Caki2 (cell line): ENCODE data around the gene IPP. TPM values are rescaled to one million over a fixed set of nuclear protein-coding genes. Genes with fewer than 3 reads are reported as not detected.
"Not testable (repeated sequence)": the region's sequence is repeated elsewhere in the genome, so short reads cannot be mapped to it uniquely, and the experiment has no call there.

ENCODE experiments used
- DNase-seq: peaks from one replicate; pipeline ENCODE4 v3.0.0-alpha.2; 2015; ENCODE audit warnings: low read depth
- in situ Hi-C: cut with HindIII; loops from 2 replicates; pipeline ENCODE4 v1.10.0; 2016; ENCODE audit warnings: low sequenced_read_pairs, low pct_unique_long_range_greater_than_20kb, mixed read lengths
- total RNA-seq: library from RNA; depleted of rRNA; stranded (reverse); fragments of >200 nt; shearing (Covaris generic); gene quantifications from 2 replicates; pipeline ENCODE4 v1.2.3, GENCODE V29; 2014; ENCODE audit warnings: low replicate concordance

Gene IPP
- total RNA-seq, 1 experiment from 2014 or later = 5.1 TPM

DNA sequence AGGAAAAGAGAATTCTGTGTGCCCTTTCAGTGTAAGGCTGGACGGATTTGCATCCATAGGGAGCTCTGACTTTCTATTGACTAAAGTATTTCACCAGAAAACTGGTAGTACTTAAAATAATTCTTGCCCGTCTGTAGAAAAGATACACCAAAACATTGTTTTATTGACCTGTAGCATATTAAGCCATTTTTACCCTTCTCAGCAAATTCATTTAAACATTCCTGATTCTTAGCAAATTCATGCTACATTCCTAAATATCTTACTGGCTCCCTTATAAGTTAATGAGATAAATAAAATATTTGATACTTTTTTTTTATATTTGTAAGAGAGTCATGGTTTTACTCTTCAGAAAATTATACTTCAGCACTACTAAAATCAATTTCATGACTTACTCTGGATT is 1.6 kb upstream of the IPP start:
- in situ Hi-C loops = no loop called here
- no peak for DNase-seq

GRCh38 chr1:45751039-45751838 is 786 bp upstream of the IPP start:
- DNase-seq, in situ Hi-C loops: not testable (repeated sequence)

GRCh38 chr1:45746922-45747321 is 3.5 kb downstream of the IPP start:
- in situ Hi-C loops = no loop called here
- DNase-seq = no peak

DNA sequence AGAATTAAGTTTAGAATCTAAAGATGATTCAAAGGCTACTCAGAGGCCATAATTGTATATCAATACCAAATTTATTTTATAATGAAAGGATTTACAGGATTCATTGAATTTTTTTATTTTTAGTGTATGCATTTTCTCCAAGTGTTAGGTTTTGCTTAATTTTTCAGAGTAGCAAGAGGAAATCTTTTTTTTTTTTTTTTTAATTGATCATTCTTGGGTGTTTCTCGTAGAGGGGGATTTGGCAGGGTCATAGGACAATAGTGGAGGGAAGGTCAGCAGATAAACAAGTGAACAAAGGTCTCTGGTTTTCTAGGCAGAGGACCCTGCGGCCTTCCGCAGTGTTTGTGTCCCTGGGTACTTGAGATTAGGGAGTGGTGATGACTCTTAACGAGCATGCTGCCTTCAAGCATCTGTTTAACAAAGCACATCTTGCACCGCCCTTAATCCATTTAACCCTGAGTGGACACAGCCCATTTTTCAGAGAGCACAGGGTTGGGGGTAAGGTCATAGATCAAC is 10.8 kb downstream of the IPP start:
- in situ Hi-C loops, DNase-seq: not testable (repeated sequence)

DNA sequence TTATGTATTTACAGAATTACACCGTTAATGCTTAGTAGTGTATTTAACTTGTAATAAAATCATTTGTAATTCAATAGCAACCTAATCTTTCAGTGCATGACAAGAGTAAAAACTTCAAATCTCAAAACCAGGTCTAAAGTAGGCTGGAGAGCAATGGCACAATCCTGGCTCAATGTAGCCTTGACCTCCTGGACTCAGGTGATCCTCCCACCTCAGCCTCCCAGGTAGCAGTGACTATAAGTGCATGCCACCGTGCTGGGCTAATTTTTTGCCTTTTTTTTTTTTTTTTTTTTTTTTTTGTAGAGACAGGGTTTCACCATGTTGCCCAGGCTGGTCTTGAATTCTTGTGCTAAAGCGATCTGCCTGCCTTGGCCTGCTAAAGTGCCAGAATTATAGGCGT is 11.3 kb downstream of the IPP start:
- DNase-seq = no peak
- in situ Hi-C loops = no loop called here

GRCh38 chr1:45730780-45731319 is 19.6 kb downstream of the IPP start:
- in situ Hi-C loops = no loop called here
- no peak for DNase-seq

DNA sequence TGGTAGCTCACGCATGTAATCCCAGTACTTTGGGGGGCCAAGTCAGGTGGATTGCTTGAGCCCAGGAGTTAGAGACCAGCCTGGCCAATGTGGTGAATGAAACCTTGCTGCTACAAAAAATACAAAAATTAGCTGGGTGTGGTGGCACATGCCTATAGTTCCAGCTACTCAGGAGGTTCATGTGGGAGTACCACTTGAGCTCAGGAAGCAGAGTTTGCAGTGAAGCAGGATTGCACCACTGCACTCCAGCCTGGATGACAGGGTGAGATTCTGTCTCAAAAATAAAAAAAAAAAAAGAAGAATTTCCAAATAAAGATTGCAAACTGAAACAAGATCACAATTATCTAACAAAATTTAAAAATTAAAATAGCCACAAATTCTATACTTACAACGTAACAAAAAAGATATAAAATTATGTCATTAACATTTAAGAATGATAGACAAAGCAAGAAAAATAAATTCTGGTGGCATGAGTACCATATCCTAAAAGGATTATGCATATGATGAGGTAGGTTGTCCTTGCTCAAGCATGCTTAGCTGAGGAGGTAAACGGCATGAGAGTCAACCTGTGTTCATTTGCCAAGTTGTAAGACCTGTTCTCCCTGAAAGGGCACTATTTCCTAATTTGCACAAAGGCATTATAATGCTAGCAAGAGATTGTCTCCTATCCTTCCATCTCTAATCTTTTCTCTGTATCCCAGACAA is 20.2 kb downstream of the IPP start:
- in situ Hi-C loops = no loop called here
- DNase-seq = no peak

DNA sequence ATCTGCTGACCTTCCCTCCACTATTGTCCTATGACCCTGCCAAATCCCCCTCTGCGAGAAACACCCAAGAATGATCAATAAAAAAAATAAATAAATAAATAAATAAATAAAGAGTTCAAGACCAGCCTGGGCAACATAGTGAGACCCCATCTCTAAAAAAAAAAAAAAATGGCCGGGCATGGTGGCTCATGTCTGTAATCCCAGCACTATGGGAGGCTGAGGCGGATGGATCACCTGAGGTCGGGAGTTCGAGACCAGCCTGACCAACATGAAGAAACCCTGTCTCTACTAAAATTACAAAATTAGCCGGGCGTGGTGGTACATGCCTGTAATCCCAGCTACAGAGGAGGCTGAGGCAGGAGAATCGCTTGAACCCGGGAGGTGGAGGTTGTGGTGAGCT is 24.4 kb downstream of the IPP start:
- DNase-seq, in situ Hi-C loops: not testable (repeated sequence)

- in situ Hi-C loops = no loop called here
- DNase-seq = no peak
These were observed 27.1 kb downstream of the IPP start for GRCh38 chr1:45723248-45723930.

- in situ Hi-C loops = no loop called here
- DNase-seq = no peak
These were observed 27.6 kb downstream of the IPP start for GRCh38 chr1:45722809-45723208.

DNA sequence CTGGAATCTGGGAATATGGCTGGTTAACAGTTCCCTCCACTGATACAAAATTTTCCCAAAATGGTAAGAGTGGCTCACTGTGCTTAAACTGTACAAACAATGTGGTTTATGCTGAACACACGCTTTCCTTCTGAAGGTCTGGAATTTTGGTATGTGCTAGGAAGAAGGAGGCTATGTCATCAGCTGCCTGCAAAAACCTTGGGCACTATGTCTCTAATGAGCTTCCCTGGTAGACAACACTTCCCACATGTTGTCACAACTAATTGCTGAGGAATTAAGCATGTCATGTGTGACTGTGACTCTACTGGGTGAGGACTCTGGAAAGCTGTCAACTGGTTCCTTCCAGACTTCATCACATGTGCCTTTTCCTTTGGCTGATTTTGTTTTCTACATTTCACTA is 29.2 kb downstream of the IPP start:
- no peak for DNase-seq
- in situ Hi-C loops = no loop called here

DNA sequence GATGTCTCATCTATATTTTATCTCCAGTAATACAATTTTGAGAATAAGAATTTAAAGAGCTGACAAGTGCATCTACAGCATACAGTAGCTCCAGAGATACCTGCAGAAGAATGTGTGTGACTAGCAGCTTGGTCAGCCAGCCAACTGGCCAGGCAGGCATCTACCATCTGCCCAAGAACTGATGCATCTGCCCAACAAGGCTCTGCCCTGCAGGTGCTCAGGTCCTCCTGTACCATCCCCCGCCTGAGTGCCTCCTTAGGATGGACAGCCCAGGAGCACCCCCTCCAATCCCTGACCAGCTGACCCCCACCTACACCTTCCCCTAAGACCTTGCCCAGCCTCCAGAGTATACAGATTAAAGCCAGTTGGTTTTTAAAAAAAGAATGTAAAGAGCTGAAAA is 32.2 kb downstream of the IPP start:
- DNase-seq = no peak
- in situ Hi-C loops = no loop called here

- in situ Hi-C loops, DNase-seq: not testable (repeated sequence)
These were observed 33.1 kb downstream of the IPP start for GRCh38 chr1:45717386-45717785.

DNA sequence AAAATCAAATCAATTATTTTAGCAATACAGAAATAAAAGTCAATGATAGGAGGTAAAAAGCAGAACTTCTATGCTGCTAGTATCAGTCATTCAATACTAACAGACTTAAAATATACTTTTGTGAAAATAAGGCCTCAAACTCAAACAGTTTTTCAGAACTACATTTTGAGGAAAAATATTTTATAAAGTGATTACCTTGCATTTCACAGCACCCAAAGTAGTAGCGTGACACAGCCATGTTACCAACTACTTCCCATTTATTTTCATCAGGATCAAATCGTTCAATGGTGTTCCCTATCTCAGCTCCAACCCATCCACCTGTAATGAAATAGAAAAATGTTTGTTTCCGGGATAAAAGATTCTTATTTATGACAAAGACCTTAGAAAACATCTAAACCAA is 33.8 kb downstream of the IPP start:
- in situ Hi-C loops = no loop called here
- no peak for DNase-seq

DNA sequence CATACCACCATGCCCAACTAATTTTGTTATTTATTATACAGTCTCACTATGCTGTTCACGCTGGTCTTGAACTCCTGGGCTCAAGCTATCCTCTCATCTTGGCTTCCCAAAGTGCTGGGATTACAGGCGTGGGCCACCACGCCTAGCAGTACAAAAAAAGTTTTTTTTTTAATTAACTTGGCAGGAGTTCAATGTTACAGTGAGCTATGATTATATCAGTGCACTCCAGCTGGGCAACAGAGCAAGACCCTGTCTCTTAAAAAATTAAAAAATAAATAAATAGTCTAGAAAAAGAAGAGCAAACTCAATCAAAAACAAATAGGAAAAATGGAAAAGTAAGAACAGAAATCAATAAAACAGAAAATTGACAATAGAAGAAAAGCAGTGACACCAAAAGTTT is 36.7 kb downstream of the IPP start:
- DNase-seq = no peak
- in situ Hi-C loops = no loop called here

DNA sequence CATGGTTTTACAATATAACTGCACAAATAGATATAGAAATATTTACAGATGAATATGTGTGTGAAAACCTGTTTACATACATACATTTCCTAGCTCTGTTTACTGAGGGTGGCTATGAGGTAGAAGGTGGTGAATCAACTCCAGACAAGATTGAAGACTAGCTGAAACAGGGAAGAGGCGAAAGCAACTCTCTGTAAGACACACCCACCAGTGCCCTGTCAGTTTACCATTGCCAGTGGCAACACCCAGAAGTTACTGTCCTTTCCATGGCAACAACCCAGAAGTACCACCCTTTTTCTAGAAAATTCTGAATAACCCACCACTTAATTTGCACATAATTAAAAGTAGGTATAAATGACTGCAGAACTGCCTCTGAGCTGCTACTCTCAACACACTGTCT is 45.8 kb downstream of the IPP start:
- DNase-seq = no peak
- in situ Hi-C loops = no loop called here

- in situ Hi-C loops = loop anchor here (25.0 kb wide), 1 partner anchor 117 kb away; the partner anchor contains the start of gene MAST2
- DNase-seq = no peak
These were observed 55.6 kb downstream of the IPP start for GRCh38 chr1:45694823-45695222.

GRCh38 chr1:45693811-45694210 is 56.6 kb downstream of the IPP start:
- in situ Hi-C loops = loop anchor here (25.0 kb wide), 1 partner anchor 118 kb away; the partner anchor contains the start of gene MAST2
- not testable (repeated sequence) for DNase-seq
